GM23338 (cell line): Measurements from ENCODE around the gene CUX1.

Experiments used
- EZH2 ChIP-seq: fragments of 200-600 bp; sonication (generic); IDR thresholded peaks from one replicate; pipeline ENCODE4 v1.8.0; 2017; ENCODE audit warnings: antibody characterized with exemption, mild to moderate bottlenecking, low read depth; ENCODE audit not compliant: unreplicated experiment
- EZH2phosphoT487 ChIP-seq: fragments of 200-600 bp; sonication (generic); IDR thresholded peaks from one replicate; pipeline ENCODE4 v1.8.1; 2018; ENCODE audit warnings: antibody characterized with exemption; ENCODE audit not compliant: unreplicated experiment
- JUNB ChIP-seq: IDR thresholded peaks from one replicate; pipeline ENCODE4 v1.6.1; 2016; ENCODE audit warnings: antibody characterized with exemption; ENCODE audit not compliant: unreplicated experiment
- POLR2AphosphoS5 ChIP-seq: IDR thresholded peaks from 2 replicates; pipeline ENCODE4 v1.6.1; 2016; ENCODE audit warnings: antibody characterized with exemption, low read depth
- REST ChIP-seq: IDR thresholded peaks from one replicate; pipeline ENCODE4 v1.6.1; 2018; ENCODE audit warnings: antibody characterized with exemption; ENCODE audit not compliant: unreplicated experiment
- TF ChIP-seq, protein P1 (sequence below), 2 experiments: fragments of 200-600 bp in 1 of 2; sonication (generic) in 1 of 2; conservative IDR thresholded peaks; 2 replicates each; pipeline versions ENCODE4 v1.5.1 to v1.6.1; 2016 to 2017; ENCODE audit warnings: antibody characterized with exemption in 2 of 2, low read depth in 2 of 2, mild to moderate bottlenecking in 2 of 2, moderate library complexity in 1 of 2
- TF ChIP-seq, protein P2 (sequence below): IDR thresholded peaks from 2 replicates; pipeline ENCODE4 v1.6.1; 2016; ENCODE audit warnings: antibody characterized with exemption

- TF ChIP-seq EZH2 (no peak), REST (no peak), JUNB (no peak), EZH2phosphoT487 (no peak), POLR2AphosphoS5 (no peak)
- TF ChIP-seq, protein P1, sequence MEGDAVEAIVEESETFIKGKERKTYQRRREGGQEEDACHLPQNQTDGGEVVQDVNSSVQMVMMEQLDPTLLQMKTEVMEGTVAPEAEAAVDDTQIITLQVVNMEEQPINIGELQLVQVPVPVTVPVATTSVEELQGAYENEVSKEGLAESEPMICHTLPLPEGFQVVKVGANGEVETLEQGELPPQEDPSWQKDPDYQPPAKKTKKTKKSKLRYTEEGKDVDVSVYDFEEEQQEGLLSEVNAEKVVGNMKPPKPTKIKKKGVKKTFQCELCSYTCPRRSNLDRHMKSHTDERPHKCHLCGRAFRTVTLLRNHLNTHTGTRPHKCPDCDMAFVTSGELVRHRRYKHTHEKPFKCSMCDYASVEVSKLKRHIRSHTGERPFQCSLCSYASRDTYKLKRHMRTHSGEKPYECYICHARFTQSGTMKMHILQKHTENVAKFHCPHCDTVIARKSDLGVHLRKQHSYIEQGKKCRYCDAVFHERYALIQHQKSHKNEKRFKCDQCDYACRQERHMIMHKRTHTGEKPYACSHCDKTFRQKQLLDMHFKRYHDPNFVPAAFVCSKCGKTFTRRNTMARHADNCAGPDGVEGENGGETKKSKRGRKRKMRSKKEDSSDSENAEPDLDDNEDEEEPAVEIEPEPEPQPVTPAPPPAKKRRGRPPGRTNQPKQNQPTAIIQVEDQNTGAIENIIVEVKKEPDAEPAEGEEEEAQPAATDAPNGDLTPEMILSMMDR (conservative IDR thresholded peaks at IDR 0.05; ENCODE audit: low read depth in 2 of 2), result no peak
- TF ChIP-seq, protein P2, sequence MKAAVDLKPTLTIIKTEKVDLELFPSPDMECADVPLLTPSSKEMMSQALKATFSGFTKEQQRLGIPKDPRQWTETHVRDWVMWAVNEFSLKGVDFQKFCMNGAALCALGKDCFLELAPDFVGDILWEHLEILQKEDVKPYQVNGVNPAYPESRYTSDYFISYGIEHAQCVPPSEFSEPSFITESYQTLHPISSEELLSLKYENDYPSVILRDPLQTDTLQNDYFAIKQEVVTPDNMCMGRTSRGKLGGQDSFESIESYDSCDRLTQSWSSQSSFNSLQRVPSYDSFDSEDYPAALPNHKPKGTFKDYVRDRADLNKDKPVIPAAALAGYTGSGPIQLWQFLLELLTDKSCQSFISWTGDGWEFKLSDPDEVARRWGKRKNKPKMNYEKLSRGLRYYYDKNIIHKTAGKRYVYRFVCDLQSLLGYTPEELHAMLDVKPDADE, result no peak
These were observed 233.5 kb downstream of the CUX1 start for GRCh38 chr7:102050864-102051460.
